H1 (cell line): ENCODE results near the gene MPZ. TPM values are rescaled to one million over a fixed set of nuclear protein-coding genes. Genes with fewer than 3 reads are reported as not detected.

Source experiments
- CTCF ChIA-PET: fragments of 300-600 bp; sonication (Branson Sonifier 250); formaldehyde crosslinking; loops from one replicate; lab custom pipeline; 2021; ENCODE audit not compliant: partially characterized antibody; lab: Charles Lee
- POLR2A ChIA-PET: fragments of 300-600 bp; sonication (Branson Sonifier 250); formaldehyde crosslinking; loops from one replicate; lab custom pipeline; 2021; ENCODE audit warnings: inconsistent platforms; ENCODE audit not compliant: partially characterized antibody; lab: Charles Lee
- DNase-seq, 2 experiments: peaks; one replicate each; pipeline versions ENCODE4 v3.0.0 to v3.0.0-alpha.2; 2010 to 2022; ENCODE audit warnings: low spot score in 2 of 2, low read depth in 1 of 2, mixed read lengths in 1 of 2
- FAIRE-seq: peaks from 2 replicates; lab custom pipeline; 2011; peaks lifted over from hg19 to GRCh38; lab: Jason Lieb, UNC
- H2AFZ ChIP-seq: 2 replicates; pipeline ENCODE4 v1.8.1; 2012; ENCODE audit warnings: low read length, inconsistent platforms
- H2AK5ac ChIP-seq: 2 replicates; pipeline ENCODE4 v1.6.1; 2013; ENCODE audit warnings: low read depth, low read length
- H2BK120ac ChIP-seq: replicated peaks from 2 replicates; pipeline ENCODE3; 2013; ENCODE audit warnings: low read depth, low read length, inconsistent platforms
- H2BK12ac ChIP-seq: 2 replicates; pipeline ENCODE4 v1.6.1; 2013; ENCODE audit warnings: low read depth, low read length
- H2BK15ac ChIP-seq: 2 replicates; pipeline ENCODE4 v1.6.1; 2013; ENCODE audit warnings: low read length
- H2BK20ac ChIP-seq: 2 replicates; pipeline ENCODE4 v1.6.1; 2013; ENCODE audit warnings: low read length
- H2BK5ac ChIP-seq: 2 replicates; pipeline ENCODE4 v1.6.1; 2013; ENCODE audit warnings: low read depth, low read length
- H3K14ac ChIP-seq: 2 replicates; pipeline ENCODE4 v1.6.1; 2013; ENCODE audit warnings: inconsistent platforms; ENCODE audit not compliant: insufficient read length
- H3K18ac ChIP-seq: 2 replicates; pipeline ENCODE4 v1.6.1; 2013; ENCODE audit warnings: low read length; ENCODE audit errors: extremely low read depth
- H3K23ac ChIP-seq: 2 replicates; pipeline ENCODE4 v1.6.1; 2013; ENCODE audit warnings: inconsistent platforms; ENCODE audit not compliant: insufficient read length
- H3K23me2 ChIP-seq: 2 replicates; pipeline ENCODE4 v1.6.1; 2013; ENCODE audit warnings: low read depth, low read length
- H3K27ac ChIP-seq: 2 replicates; pipeline ENCODE4 v1.6.1; 2011; ENCODE audit warnings: low read depth, low read length, inconsistent platforms
- H3K27me3 ChIP-seq, 4 experiments: replicated peaks in 1 of 4; 1 replicate in 1 of 4; 2 replicates in 3 of 4; pipeline versions ENCODE4 v1.6.1 to v1.8.1; 2011 to 2013; ENCODE audit warnings: low read length in 3 of 4, mild to moderate bottlenecking in 3 of 4, inconsistent platforms in 2 of 4, mixed read lengths in 2 of 4, moderate library complexity in 1 of 4; ENCODE audit not compliant: control insufficient read depth in 3 of 4, insufficient read depth in 3 of 4; ENCODE audit errors: extremely low read depth in 1 of 4
- H3K36me3 ChIP-seq, 4 experiments: 2 replicates each; pipeline versions ENCODE4 v1.6.1 to v1.8.1; 2011 to 2013; ENCODE audit warnings: mild to moderate bottlenecking in 4 of 4, low read length in 3 of 4, moderate library complexity in 2 of 4, control low read depth in 1 of 4, inconsistent platforms in 1 of 4; ENCODE audit not compliant: insufficient read depth in 4 of 4, control insufficient read depth in 2 of 4
- H3K4ac ChIP-seq: replicated peaks from 2 replicates; pipeline ENCODE3; 2013; ENCODE audit warnings: low read length, low read depth, mixed read lengths, inconsistent platforms; ENCODE audit not compliant: insufficient read length
- H3K4me1 ChIP-seq, 4 experiments: replicated peaks in 1 of 4; 1 replicate in 1 of 4; 2 replicates in 3 of 4; pipeline versions ENCODE4 v1.6.1 to v1.8.1; 2011 to 2013; ENCODE audit warnings: low read length in 3 of 4, inconsistent platforms in 2 of 4, mixed read lengths in 1 of 4; ENCODE audit not compliant: insufficient read depth in 4 of 4, control insufficient read depth in 3 of 4
- H3K4me2 ChIP-seq, 2 experiments: 2 replicates each; pipeline versions ENCODE4 v1.6.1 to v1.8.1; 2011 to 2013; ENCODE audit warnings: low read depth in 2 of 2, low read length in 2 of 2, control low read depth in 1 of 2, inconsistent platforms in 1 of 2, mild to moderate bottlenecking in 1 of 2; ENCODE audit not compliant: insufficient read depth in 1 of 2
- H3K4me3 ChIP-seq, 4 experiments: fragments of 200-600, 300-600 bp in 1 of 4; sonication (generic), shearing (Covaris generic), sonication (Bioruptor Twin) in 1 of 4; 2 replicates each; pipeline versions ENCODE4 v1.5.1 to v1.8.1; 2011 to 2016; ENCODE audit warnings: low read length in 4 of 4, low read depth in 3 of 4, control low read depth in 2 of 4, inconsistent platforms in 2 of 4, mild to moderate bottlenecking in 2 of 4, mixed read lengths in 1 of 4, moderate library complexity in 1 of 4; ENCODE audit not compliant: insufficient read depth in 2 of 4; ENCODE audit errors: extremely low read depth in 1 of 4
- H3K56ac ChIP-seq: replicated peaks from 2 replicates; pipeline ENCODE3; 2013; ENCODE audit warnings: low read depth, mild to moderate bottlenecking, mixed read lengths, low read length, inconsistent platforms; ENCODE audit not compliant: insufficient read length
- H3K79me1 ChIP-seq: 2 replicates; pipeline ENCODE4 v1.6.1; 2013; ENCODE audit warnings: low read depth, low read length, control low read depth
- H3K79me2 ChIP-seq, 2 experiments: 2 replicates each; pipeline versions ENCODE4 v1.6.1 to v1.8.1; 2012 to 2013; ENCODE audit warnings: low read length in 2 of 2, mild to moderate bottlenecking in 2 of 2, inconsistent platforms in 1 of 2; ENCODE audit not compliant: insufficient read depth in 2 of 2, control insufficient read depth in 1 of 2
- H3K9ac ChIP-seq, 4 experiments: replicated peaks in 1 of 4; 1 replicate in 1 of 4; 2 replicates in 3 of 4; pipeline versions ENCODE4 v1.6.1 to v1.8.1; 2011 to 2013; ENCODE audit warnings: low read depth in 3 of 4, low read length in 3 of 4, control low read depth in 2 of 4, mild to moderate bottlenecking in 2 of 4, moderate library complexity in 2 of 4, inconsistent platforms in 1 of 4; ENCODE audit errors: extremely low read depth in 1 of 4
- H3K9me3 ChIP-seq, 2 experiments: 2 replicates each; pipeline versions ENCODE4 v1.6.1 to v1.8.1; 2012 to 2013; ENCODE audit warnings: mild to moderate bottlenecking in 2 of 2, moderate library complexity in 2 of 2, control low read depth in 1 of 2, inconsistent platforms in 1 of 2, low read depth in 1 of 2, low read length in 1 of 2, mixed read lengths in 1 of 2; ENCODE audit not compliant: insufficient read depth in 2 of 2
- H4K20me1 ChIP-seq, 2 experiments: replicated peaks in 1 of 2; 2 replicates each; pipeline versions ENCODE3 to v1.8.1; 2011 to 2013; ENCODE audit warnings: inconsistent platforms in 2 of 2, low read length in 2 of 2, mild to moderate bottlenecking in 1 of 2; ENCODE audit not compliant: insufficient read depth in 2 of 2, control insufficient read depth in 1 of 2
- H4K5ac ChIP-seq: 2 replicates; pipeline ENCODE4 v1.6.1; 2013; ENCODE audit warnings: low read length, low read depth, mixed read lengths, inconsistent platforms; ENCODE audit not compliant: insufficient read length
- H4K8ac ChIP-seq: 2 replicates; pipeline ENCODE4 v1.8.0; 2013; ENCODE audit warnings: mild to moderate bottlenecking, moderate library complexity, low read length, inconsistent platforms; ENCODE audit not compliant: insufficient read depth; ENCODE audit errors: extremely low read depth
- H4K91ac ChIP-seq: replicated peaks from 2 replicates; pipeline ENCODE3; 2013; ENCODE audit warnings: low read length, mixed read lengths, inconsistent platforms; ENCODE audit not compliant: insufficient read length
- ASH2L ChIP-seq: fragments of 200-600, 300-600 bp; sonication (generic); IDR thresholded peaks from one replicate; pipeline ENCODE4 v1.7.1; 2017; ENCODE audit warnings: low read length
- BRCA1 ChIP-seq: IDR thresholded peaks from 2 replicates; pipeline ENCODE4 v1.6.1; 2012; ENCODE audit warnings: low read depth, low read length, improper control_type of control experiment
- CHD2 ChIP-seq: IDR thresholded peaks from 2 replicates; pipeline ENCODE4 v1.6.1; 2012; ENCODE audit warnings: low read length, improper control_type of control experiment
- CREB1 ChIP-seq: IDR thresholded peaks from 2 replicates; pipeline ENCODE4 v1.6.1; 2012; ENCODE audit warnings: inconsistent platforms
- EP300 ChIP-seq, 2 experiments: IDR thresholded peaks; 1 replicate in 1 of 2; 2 replicates in 1 of 2; pipeline ENCODE4 v1.6.1; 2011 to 2012; ENCODE audit warnings: low read depth in 2 of 2, low read length in 2 of 2, mild to moderate bottlenecking in 2 of 2, borderline replicate concordance in 1 of 2, inconsistent platforms in 1 of 2, moderate library complexity in 1 of 2
- NRF1 ChIP-seq: IDR thresholded peaks from 2 replicates; pipeline ENCODE4 v1.6.1; 2011; ENCODE audit warnings: mild to moderate bottlenecking, low read depth, low read length, improper control_type of control experiment
- SRF ChIP-seq: IDR thresholded peaks from 2 replicates; pipeline ENCODE4 v1.6.1; 2011; ENCODE audit warnings: mild to moderate bottlenecking, low read depth, low read length, moderate library complexity
- TCF12 ChIP-seq: IDR thresholded peaks from 2 replicates; pipeline ENCODE4 v1.6.1; 2011; ENCODE audit warnings: low read depth, mild to moderate bottlenecking, low read length
- WGBS, 2 experiments: shearing (Covaris generic) in 1 of 2; methylation state at CpG; one replicate each; pipeline versions ENCODE4 v1.1.6 to v1.1.7; 2013 to 2015; ENCODE audit warnings: low lambda C conversion rate in 2 of 2, mixed read lengths in 2 of 2, inconsistent platforms in 1 of 2, low coverage in 1 of 2, missing lambda C conversion rate in 1 of 2; ENCODE audit not compliant: insufficient replicate concordance in 2 of 2, insufficient coverage in 1 of 2, insufficient read length in 1 of 2; ENCODE audit errors: extremely low coverage in 1 of 2, missing lambda C conversion rate in 1 of 2; 5-methylcytosine and 5-hydroxymethylcytosine counted together
- polyA plus RNA-seq, 7 experiments: library from polyadenylated mRNA; depleted of rRNA in 3 of 7; stranded (reverse) in 5 of 7; unstranded in 2 of 7; fragments of >200 nt in 5 of 7; fragments of 200-250 nt in 2 of 7; gene quantifications; 1 replicate in 5 of 7; 2 replicates in 1 of 7; 4 replicates in 1 of 7; pipeline versions ENCODE4 v1.2.1 to v1.2.3, GENCODE V29; 2011 to 2013; ENCODE audit warnings: missing spikeins in 2 of 7, mixed read lengths in 2 of 7
- total RNA-seq: library from RNA; stranded (reverse); fragmentation: NEBNext Ultra II Directional; extraction: Animal tissue kit (Norgen Biotek cat#: 25700); gene quantifications from 2 replicates; pipeline ENCODE4 v1.2.1, GENCODE V29; 2021
- TF ChIP-seq, protein P1 (sequence below): IDR thresholded peaks from 2 replicates; pipeline ENCODE4 v1.6.1; 2011; ENCODE audit warnings: low read length, improper control_type of control experiment
- TF ChIP-seq, protein P2 (sequence below), 3 experiments: IDR thresholded peaks; 1 replicate in 2 of 3; 2 replicates in 1 of 3; pipeline versions ENCODE4 v1.5.1 to v1.6.1; 2011; ENCODE audit warnings: low read length in 3 of 3, mild to moderate bottlenecking in 3 of 3, inconsistent platforms in 2 of 3, low read depth in 1 of 3, moderate library complexity in 1 of 3; ENCODE audit not compliant: insufficient read depth in 1 of 3; ENCODE audit errors: control extremely low read depth in 1 of 3

Gene MPZ
- total and polyA plus RNA-seq, 2 of the 8 experiments (the other 6 are each of a cell fraction or from before 2014, with no cell fraction given): 4.1 to 5.1 TPM

DNA sequence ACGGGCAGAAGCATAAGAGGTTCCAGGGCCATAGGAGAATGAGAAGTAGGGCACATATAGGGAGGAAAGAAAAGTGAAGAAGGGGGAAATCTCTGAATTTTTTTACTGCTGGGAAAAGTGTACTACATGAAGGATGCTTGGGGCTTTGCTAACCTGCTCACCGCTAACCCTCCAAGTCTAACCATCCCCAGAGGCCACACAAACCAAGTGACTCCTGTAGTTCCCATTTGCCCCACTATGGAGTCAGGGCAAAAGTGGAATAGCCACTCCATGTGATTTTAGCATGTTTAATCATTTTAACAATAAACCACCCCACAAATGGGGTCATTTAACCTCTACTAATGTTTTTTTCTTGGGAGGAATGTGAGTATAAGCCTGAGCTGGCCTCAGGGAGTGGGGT, 24.7 kb downstream of the MPZ start:
- Histone ChIP-seq H3K27ac (no peak overlapping the region), H3K18ac (no peak overlapping the region), H2BK12ac (peak overlapping the region; percentile 69; the same call in 1 of the 2 replicates), H2AK5ac (no peak overlapping the region), H2BK20ac (no peak overlapping the region), H3K23ac (no peak overlapping the region), H3K79me1 (no peaks in the 10 kb centered on the region), H3K4me3 (no peak overlapping the region), H2AFZ (peak overlapping the region; percentile 98; the same call in 1 of the 2 replicates), H3K9ac (no peak overlapping the region), H3K27me3 (no peaks in the 10 kb centered on the region; a peak in 1 of 7 replicates), H3K56ac (no peak overlapping the region), H3K14ac (no peak overlapping the region), H3K23me2 (no peaks in the 10 kb centered on the region; the same call in 1 of the 2 replicates), H4K5ac (no peak overlapping the region), H3K36me3 (no peaks in the 10 kb centered on the region), H2BK120ac (no peak overlapping the region), H4K20me1 (no peaks in the 10 kb centered on the region), H3K4me1 (peaks cover 0 to 4% (median 1%) of the 10 kb centered on the region in 4 experiments; a peak in 3 of 7 replicates), H3K9me3 (peaks cover 0 to 3% of the 10 kb centered on the region in 2 experiments; a peak in 1 of 4 replicates), H2BK5ac (peak overlapping the region; percentile 49; the same call in 1 of the 2 replicates), H3K4ac (no peak overlapping the region), H2BK15ac (no peak overlapping the region), H3K4me2 (no peak overlapping the region), H4K91ac (no peak overlapping the region), H4K8ac (no peak overlapping the region), H3K79me2 (no peaks in the 10 kb centered on the region)
- ChIA-PET CTCF (interaction anchor here (1.0 to 15.6 kb wide), 6 partner anchors 9 to 60 kb away, joined by 3 to 401 read pairs (median 4); partner anchors contain the start of genes APOA2, PCP4L1 and TOMM40L), POLR2A (interaction anchor here (0.8 to 1.7 kb wide), 2 partner anchors 11 to 54 kb away, joined by 3 read pairs; no protein-coding TSS in a partner anchor)
- no peak for DNase-seq
- FAIRE-seq: no peak
- 80% methylated on average over 2 of the region's 2 CpGs; no CpG with 5 or more reads in 1 of the 2 experiments for WGBS, 2 experiments
- no peak for TF ChIP-seq SRF
- TF ChIP-seq EP300 (IDR thresholded peaks at IDR 0.05; ENCODE audit: borderline replicate concordance in 1 of 2, low read depth in 2 of 2, low read length in 2 of 2): no peak
- TF ChIP-seq, protein P1, sequence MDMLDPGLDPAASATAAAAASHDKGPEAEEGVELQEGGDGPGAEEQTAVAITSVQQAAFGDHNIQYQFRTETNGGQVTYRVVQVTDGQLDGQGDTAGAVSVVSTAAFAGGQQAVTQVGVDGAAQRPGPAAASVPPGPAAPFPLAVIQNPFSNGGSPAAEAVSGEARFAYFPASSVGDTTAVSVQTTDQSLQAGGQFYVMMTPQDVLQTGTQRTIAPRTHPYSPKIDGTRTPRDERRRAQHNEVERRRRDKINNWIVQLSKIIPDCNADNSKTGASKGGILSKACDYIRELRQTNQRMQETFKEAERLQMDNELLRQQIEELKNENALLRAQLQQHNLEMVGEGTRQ: no peak
- no peak for TF ChIP-seq TCF12
- no peak for TF ChIP-seq BRCA1
- no peak for TF ChIP-seq ASH2L
- no peak for TF ChIP-seq CREB1
- no peak for TF ChIP-seq CHD2
- TF ChIP-seq, protein P2, sequence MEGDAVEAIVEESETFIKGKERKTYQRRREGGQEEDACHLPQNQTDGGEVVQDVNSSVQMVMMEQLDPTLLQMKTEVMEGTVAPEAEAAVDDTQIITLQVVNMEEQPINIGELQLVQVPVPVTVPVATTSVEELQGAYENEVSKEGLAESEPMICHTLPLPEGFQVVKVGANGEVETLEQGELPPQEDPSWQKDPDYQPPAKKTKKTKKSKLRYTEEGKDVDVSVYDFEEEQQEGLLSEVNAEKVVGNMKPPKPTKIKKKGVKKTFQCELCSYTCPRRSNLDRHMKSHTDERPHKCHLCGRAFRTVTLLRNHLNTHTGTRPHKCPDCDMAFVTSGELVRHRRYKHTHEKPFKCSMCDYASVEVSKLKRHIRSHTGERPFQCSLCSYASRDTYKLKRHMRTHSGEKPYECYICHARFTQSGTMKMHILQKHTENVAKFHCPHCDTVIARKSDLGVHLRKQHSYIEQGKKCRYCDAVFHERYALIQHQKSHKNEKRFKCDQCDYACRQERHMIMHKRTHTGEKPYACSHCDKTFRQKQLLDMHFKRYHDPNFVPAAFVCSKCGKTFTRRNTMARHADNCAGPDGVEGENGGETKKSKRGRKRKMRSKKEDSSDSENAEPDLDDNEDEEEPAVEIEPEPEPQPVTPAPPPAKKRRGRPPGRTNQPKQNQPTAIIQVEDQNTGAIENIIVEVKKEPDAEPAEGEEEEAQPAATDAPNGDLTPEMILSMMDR (IDR thresholded peaks at IDR 0.05; ENCODE audit: control extremely low read depth in 1 of 3, insufficient read depth in 1 of 3, low read depth in 1 of 3, low read length in 3 of 3): no peak
- no peak for TF ChIP-seq NRF1
